Psoas muscle (tissue), 8 donors: ENCODE measurements around the gene HMGXB3. TPM values are rescaled to one million over a fixed set of nuclear protein-coding genes. Genes with fewer than 3 reads are reported as not detected.

Source experiments
- ATAC-seq, 4 donors: fragments of 200-7000 bp; cut with Tn5 transposase; one replicate each; pipeline ENCODE4 v1.9.1; 2020; ENCODE audit warnings: moderate library complexity in 3 of 4, mild to moderate bottlenecking in 2 of 4
- DNase-seq, 2 donors: peaks; one replicate each; pipeline ENCODE4 v3.0.0-alpha.2; 2020
- H3K27ac ChIP-seq: fragments of 200-600 bp; one replicate; pipeline ENCODE4 v1.8.0; 2022
- H3K27me3 ChIP-seq, 3 donors: fragments of 200-600 bp in 1 of 3; one replicate each; pipeline versions ENCODE4 v1.6.1 to v1.8.0; 2013 to 2022; ENCODE audit warnings: low read length in 2 of 3, mild to moderate bottlenecking in 2 of 3, moderate library complexity in 1 of 3; ENCODE audit not compliant: insufficient read depth in 3 of 3
- H3K36me3 ChIP-seq, 2 donors: fragments of 200-600 bp in 1 of 2; one replicate each; pipeline versions ENCODE4 v1.6.1 to v1.8.0; 2013 to 2022; ENCODE audit warnings: low read depth in 1 of 2, mild to moderate bottlenecking in 1 of 2, moderate library complexity in 1 of 2; ENCODE audit not compliant: insufficient read depth in 1 of 2
- H3K4me1 ChIP-seq: fragments of 200-600 bp; one replicate; pipeline ENCODE4 v1.8.0; 2022
- H3K4me3 ChIP-seq: fragments of 200-600 bp; one replicate; pipeline ENCODE4 v1.8.0; 2022; ENCODE audit warnings: mild to moderate bottlenecking
- H3K9me3 ChIP-seq: fragments of 200-600 bp; one replicate; pipeline ENCODE4 v1.8.0; 2022
- CTCF ChIP-seq: fragments of 200-600 bp; IDR thresholded peaks from one replicate; pipeline ENCODE4 v1.8.0; 2022; ENCODE audit warnings: antibody characterized with exemption
- WGBS, 3 donors: extraction: QIAGEN DNeasy Blood & Tissue Kit; methylation state at CpG; one replicate each; pipeline versions ENCODE4 v1.1.6 to v1.1.7; 2013; 5-methylcytosine and 5-hydroxymethylcytosine counted together
- intact Hi-C, 2 donors: fragments of 100-400 bp; cut with DNase I; formaldehyde crosslinking; loops; one replicate each; pipeline versions ENCODE4 v1.11.0 to v1.14.2; 2022
- long read RNA-seq, 2 donors: library from polyadenylated mRNA; unstranded; transcript quantifications; one replicate each; pipeline ENCODE4 v2.0.0, GENCODE V29; 2021
- polyA plus RNA-seq, 3 donors: library from polyadenylated mRNA; stranded (reverse); fragments of 200-250 nt; gene quantifications; one replicate each; pipeline ENCODE4 v1.2.3, GENCODE V29; 2013
- total RNA-seq, 4 donors: library from RNA; stranded (reverse); fragmentation: NEBNext Ultra II Directional in 2 of 4; extraction: Animal tissue kit (Norgen Biotek cat#: 25700) in 2 of 4; gene quantifications; one replicate each; pipeline versions ENCODE4 v1.2.1 to v1.2.4, GENCODE V29; 2021 to 2023
- donor health status: healthy with polysubstance abuse.
- donor health status: DM: no; HTN: no; CAD: no; lungs with moderate emphysema.
- donor health status: Bipolar disorder and iron deficiency.
- donor health status: healthy.
- donor health status: DM: yes; HTN: yes; CAD: no.
- donor health status: DM: no; HTN: no; CAD: no.
- donor health status: DM: no; HTN: no; CAD: no.
- donor health status: DM: yes; HTN: yes; CAD: no.

Gene HMGXB3
- total RNA-seq (10 to 100 TPM; 12.6 to 23.2 (median 17.9) TPM), polyA plus RNA-seq (10 to 100 TPM in 2 of 3 donors, 1 to 10 TPM in 1; 8.6 to 22.6 (median 15.4) TPM)
- long read RNA-seq, donor 1, full-length matches to known transcripts, result 10 of 25 reads
- long read RNA-seq, donor 1, partial matches to known transcripts, result 9 of 25 reads
- long read RNA-seq, donor 1, other reads (novel, unspliced or antisense), result 6 of 25 reads
- long read RNA-seq, donor 2, full-length matches to known transcripts, result 16 of 54 reads
- long read RNA-seq, donor 2, partial matches to known transcripts, result 29 of 54 reads
- long read RNA-seq, donor 2, other reads (novel, unspliced or antisense), result 9 of 54 reads

- peaks cover 2 to 32% of the 10 kb centered on the region in 2 donors for H3K36me3 ChIP-seq
- peaks cover 29% of the 10 kb centered on the region for H3K4me1 ChIP-seq
- DNase-seq (peak; percentile 95 to 97), ATAC-seq (peak; percentile 94 to 96 (median 96))
- H3K4me3 ChIP-seq, result peak within 1 kb of the TSS; percentile 97
- no peak for TF ChIP-seq CTCF
- no peaks in the 10 kb centered on the region for H3K9me3 ChIP-seq
- no peaks in the 10 kb centered on the region for H3K27me3 ChIP-seq
- intact Hi-C loops, result no loop called here
- 0% methylated on average over 62 to 72 of the region's 72 CpGs for WGBS, 3 donors
- H3K27ac ChIP-seq, result peak within 1 kb of the TSS; percentile 96
Observed at GRCh38 chr5:150000256-150000989, at the start of gene HMGXB3, which contains the start of gene TIGD6. HMGXB3 (plus strand) TSS chr5:150000739; CDS start chr5:150004853, 4,114 bp downstream. TIGD6 (minus strand) TSS chr5:150000654; CDS start chr5:149996348, 4,306 bp downstream.

DNA sequence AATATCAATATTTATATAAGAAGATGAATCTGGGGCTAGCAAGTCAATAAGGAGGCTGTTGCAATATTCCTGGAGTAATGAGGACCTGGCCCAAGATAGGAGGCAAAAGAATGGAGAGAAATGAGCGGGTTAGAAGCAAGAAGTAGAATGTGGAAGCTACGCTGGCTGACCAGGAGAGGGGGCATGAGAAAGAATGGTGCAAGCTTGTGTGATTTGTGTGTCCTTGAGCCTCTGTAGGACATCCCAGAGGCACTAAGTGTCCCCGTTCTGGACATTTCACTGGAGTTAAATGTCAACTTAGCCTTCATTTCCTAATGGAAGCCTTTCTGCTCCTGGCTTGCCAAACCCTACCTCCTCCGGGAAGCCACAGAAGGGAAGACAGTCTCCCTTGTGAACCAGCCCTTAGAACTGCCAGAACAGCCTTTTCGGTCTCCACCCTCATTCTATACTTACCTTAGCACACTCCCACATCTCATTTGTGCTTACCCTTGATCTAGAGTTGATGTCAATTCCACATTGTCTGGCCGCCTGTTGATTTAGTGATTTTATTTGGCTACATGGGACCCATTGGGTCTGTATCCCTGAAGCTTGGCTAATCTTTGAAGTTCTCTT is 49.3 kb upstream of the HMGXB3 start:
- TF ChIP-seq CTCF, result no peak
- no peaks in the 10 kb centered on the region for H3K27me3 ChIP-seq
- H3K27ac ChIP-seq, result no peak overlapping the region
- 74 to 86% (median 77%) methylated on average over 6 of the region's 6 CpGs for WGBS, 3 donors
- no peaks in the 10 kb centered on the region for H3K9me3 ChIP-seq
- DNase-seq, result no peak
- intact Hi-C loops, result loop anchor here in 1 of 2 donors (5.0 kb wide), 1 partner anchor 239 kb away; no protein-coding TSS in a partner anchor
- no peaks in the 10 kb centered on the region for H3K4me1 ChIP-seq
- ATAC-seq, result no peak
- no peak overlapping the region for H3K4me3 ChIP-seq
- H3K36me3 ChIP-seq, result no peaks in the 10 kb centered on the region

GRCh38 chr5:149953436-149954121 is 47.0 kb upstream of the HMGXB3 start:
- Histone ChIP-seq H3K9me3 (no peaks in the 10 kb centered on the region), H3K36me3 (no peaks in the 10 kb centered on the region), H3K27ac (no peak overlapping the region), H3K4me1 (no peaks in the 10 kb centered on the region), H3K4me3 (no peak overlapping the region), H3K27me3 (no peaks in the 10 kb centered on the region)
- intact Hi-C loops, result loop anchor here in 1 of 2 donors (5.0 kb wide), 1 partner anchor 241 kb away; no protein-coding TSS in a partner anchor
- 72 to 75% (median 74%) methylated on average over 9 of the region's 9 CpGs for WGBS, 3 donors
- DNase-seq, result no peak
- TF ChIP-seq CTCF, result no peak
- ATAC-seq, result no peak

- no peak overlapping the region for H3K27ac ChIP-seq
- H3K4me1 ChIP-seq, result no peaks in the 10 kb centered on the region
- ATAC-seq, result no peak
- no peak overlapping the region for H3K4me3 ChIP-seq
- DNase-seq, result no peak
- 68 to 72% (median 68%) methylated on average over 6 of the region's 6 CpGs for WGBS, 3 donors
- intact Hi-C loops, result loop anchor here in 1 of 2 donors (5.0 kb wide), 1 partner anchor 242 kb away; no protein-coding TSS in a partner anchor
- H3K9me3 ChIP-seq, result no peaks in the 10 kb centered on the region
- no peaks in the 10 kb centered on the region for H3K27me3 ChIP-seq
- H3K36me3 ChIP-seq, result no peaks in the 10 kb centered on the region
- no peak for TF ChIP-seq CTCF
Observed at GRCh38 chr5:149954798-149955197, 45.7 kb upstream of the HMGXB3 start.
